ENCODE results near the gene RIPOR1. TPM values are rescaled to one million over a fixed set of nuclear protein-coding genes. Genes with fewer than 3 reads are reported as not detected.
A peak's percentile ranks its signal among the peaks of the same experiment; 100 is the strongest.

RIPOR1 gene
- total RNA-seq, 1 donor from 2014 or later: 159 TPM

GRCh38 chr16:67525176-67525860 lies 3.3 kb upstream of the RIPOR1 start:
- Mint-ChIP-seq H3K4me3 (no peak overlapping the region), H3K36me3 (ENCODE audit: low read depth) (peaks cover 6% of the 10 kb centered on the region), H3K27me3 (no peaks in the 10 kb centered on the region), H3K27ac (peak overlapping the region; percentile 27), H3K9me3 (no peaks in the 10 kb centered on the region), H3K4me1 (peaks cover 46% of the 10 kb centered on the region)
- DNase-seq: no peak
- ChIA-PET POLR2A (interaction anchor here (0.5 to 1.7 kb wide), 5 partner anchors 12 to 738 kb away, joined by 3 to 10 read pairs (median 4); no protein-coding TSS in a partner anchor), CTCF (interaction anchor here (1.0 to 2.0 kb wide), 5 partner anchors 11 to 44 kb away, joined by 3 to 7 read pairs (median 5); partner anchors contain the start of gene CTCF)
- TF ChIP-seq CTCF (IDR thresholded peaks at IDR 0.05): no peak
- no peak for ATAC-seq (ENCODE audit: low read depth)
- intact Hi-C loops (cut with micrococcal nuclease): loop anchor here (10.0 kb wide), 1 partner anchor 469 kb away; the partner anchor contains the start of gene DPEP2

GRCh38 chr16:67526149-67526791 lies 2.4 kb upstream of the RIPOR1 start:
- peak overlapping the region; percentile 68 for H3K27ac Mint-ChIP-seq
- H3K4me1 Mint-ChIP-seq: peaks cover 46% of the 10 kb centered on the region
- CTCF ChIA-PET: interaction anchor here (1.0 to 2.0 kb wide), 5 partner anchors 12 to 45 kb away, joined by 3 to 7 read pairs (median 5); partner anchors contain the start of gene CTCF
- ATAC-seq (ENCODE audit: low read depth) (no peak), DNase-seq (no peak)
- TF ChIP-seq CTCF (IDR thresholded peaks at IDR 0.05): no peak
- intact Hi-C loops (cut with micrococcal nuclease): loop anchor here (10.0 kb wide), 1 partner anchor 469 kb away; the partner anchor contains the start of gene DPEP2
- POLR2A ChIA-PET: interaction anchor here (0.5 kb wide), 1 partner anchor 487 kb away, joined by 4 read pairs; no protein-coding TSS in a partner anchor
- no peak overlapping the region for H3K4me3 Mint-ChIP-seq
- H3K36me3 Mint-ChIP-seq (ENCODE audit: low read depth): peaks cover 6% of the 10 kb centered on the region
- H3K27me3 Mint-ChIP-seq: no peaks in the 10 kb centered on the region
- H3K9me3 Mint-ChIP-seq: no peaks in the 10 kb centered on the region

GRCh38 chr16:67528870-67529581 lies 397 bp downstream of the RIPOR1 start:
- H3K36me3 Mint-ChIP-seq (ENCODE audit: low read depth): peaks cover 15% of the 10 kb centered on the region
- H3K4me1 Mint-ChIP-seq: peaks cover 57% of the 10 kb centered on the region
- TF ChIP-seq CTCF (IDR thresholded peaks at IDR 0.05): no peak
- peak; percentile 13 for ATAC-seq (ENCODE audit: low read depth)
- peak; percentile 66 for DNase-seq
- H3K27ac Mint-ChIP-seq: peak overlapping the region; percentile 95
- ChIA-PET CTCF (interaction anchor here (0.6 to 4.9 kb wide), 11 partner anchors 8 to 288 kb away, joined by 3 to 50 read pairs (median 6); partner anchors contain the start of genes CARMIL2 and CTCF), POLR2A (interaction anchor here (0.6 to 6.0 kb wide), 15 partner anchors 8 to 556 kb away, joined by 3 to 79 read pairs (median 7); partner anchors contain the start of genes ACD, CARMIL2 and CTCF)
- peak overlapping the region; percentile 90 for H3K4me3 Mint-ChIP-seq
- no peaks in the 10 kb centered on the region for H3K9me3 Mint-ChIP-seq
- no peaks in the 10 kb centered on the region for H3K27me3 Mint-ChIP-seq
- intact Hi-C loops (cut with micrococcal nuclease): loop anchor here (10.0 kb wide), 1 partner anchor 466 kb away; the partner anchor contains the start of gene DPEP2

GRCh38 chr16:67529582-67530012 lies 968 bp downstream of the RIPOR1 start:
- ATAC-seq (ENCODE audit: low read depth): peak; percentile 6
- ChIA-PET POLR2A (interaction anchor here (0.7 to 6.0 kb wide), 16 partner anchors 8 to 555 kb away, joined by 3 to 79 read pairs (median 10); partner anchors contain the start of genes ACD, ATP6V0D1, CARMIL2 and CTCF), CTCF (interaction anchor here (0.6 to 4.9 kb wide), 11 partner anchors 8 to 287 kb away, joined by 3 to 50 read pairs (median 6); partner anchors contain the start of genes CARMIL2 and CTCF)
- H3K27me3 Mint-ChIP-seq: no peaks in the 10 kb centered on the region
- TF ChIP-seq CTCF (IDR thresholded peaks at IDR 0.05): no peak
- H3K9me3 Mint-ChIP-seq: no peaks in the 10 kb centered on the region
- peaks cover 61% of the 10 kb centered on the region for H3K4me1 Mint-ChIP-seq
- H3K36me3 Mint-ChIP-seq (ENCODE audit: low read depth): peaks cover 14% of the 10 kb centered on the region
- H3K27ac Mint-ChIP-seq: peak overlapping the region; percentile 95
- peak overlapping the region; percentile 90 for H3K4me3 Mint-ChIP-seq
- intact Hi-C loops (cut with micrococcal nuclease): loop anchor here (1.0 to 10.0 kb wide), 4 partner anchors 8 to 465 kb away; partner anchors contain the start of genes CTCF and DPEP2
- DNase-seq: no peak
